Ishikawa (cell line): Measurements from ENCODE around the gene TLR3.

Source experiments
- CEBPB ChIP-seq: IDR thresholded peaks from 2 replicates; pipeline ENCODE4 v1.6.1; 2012
- CREB1 ChIP-seq: IDR thresholded peaks from 2 replicates; pipeline ENCODE4 v1.6.1; 2012; ENCODE audit warnings: low read depth
- EGR1 ChIP-seq: IDR thresholded peaks from 2 replicates; pipeline ENCODE4 v1.6.1; 2012
- EP300 ChIP-seq: IDR thresholded peaks from 2 replicates; pipeline ENCODE4 v1.6.1; 2012; ENCODE audit warnings: borderline replicate concordance
- FOXM1 ChIP-seq: IDR thresholded peaks from 2 replicates; pipeline ENCODE4 v1.6.1; 2012; ENCODE audit warnings: low read depth, borderline replicate concordance
- TAF1 ChIP-seq: IDR thresholded peaks from 2 replicates; pipeline ENCODE4 v1.6.1; 2012; ENCODE audit warnings: low read depth, mild to moderate bottlenecking
- TCF12 ChIP-seq: IDR thresholded peaks from 2 replicates; pipeline ENCODE4 v1.6.1; 2012; ENCODE audit warnings: low read depth
- USF1 ChIP-seq: IDR thresholded peaks from 2 replicates; pipeline ENCODE4 v1.6.1; 2012
- YY1 ChIP-seq: IDR thresholded peaks from 2 replicates; pipeline ENCODE4 v1.6.1; 2012; ENCODE audit warnings: low read depth
- TF ChIP-seq, protein P1 (sequence below): IDR thresholded peaks from 2 replicates; pipeline ENCODE4 v1.6.1; 2012

- TF ChIP-seq EP300 (no peak), TCF12 (no peak), USF1 (no peak), FOXM1 (no peak), YY1 (no peak), CEBPB (no peak), TAF1 (no peak), CREB1 (no peak), EGR1 (no peak)
- TF ChIP-seq, protein P1, sequence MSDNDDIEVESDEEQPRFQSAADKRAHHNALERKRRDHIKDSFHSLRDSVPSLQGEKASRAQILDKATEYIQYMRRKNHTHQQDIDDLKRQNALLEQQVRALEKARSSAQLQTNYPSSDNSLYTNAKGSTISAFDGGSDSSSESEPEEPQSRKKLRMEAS: no peak
Measured at GRCh38 chr4:186058253-186058979, 10.5 kb upstream of the TLR3 start.
